Measurements from ENCODE around the gene NACA. TPM values are rescaled to one million over a fixed set of nuclear protein-coding genes. Genes with fewer than 3 reads are reported as not detected.
"Not testable (repeated sequence)": the region's sequence is repeated elsewhere in the genome, so short reads cannot be mapped to it uniquely, and the experiment has no call there.

Gene NACA
- total RNA-seq, 2 experiments from 2014 or later, result 948 to 969 TPM

GRCh38 chr12:56713345-56713744 lies 11.8 kb downstream of the NACA start:
- CTCF ChIA-PET, result interaction anchor here (0.6 kb wide), 1 partner anchor 21 kb away, joined by 4 read pairs; no protein-coding TSS in a partner anchor
- POLR2A ChIA-PET, result no interaction called here

GRCh38 chr12:56709759-56710376 lies 15.2 kb downstream of the NACA start:
- POLR2A ChIA-PET, result no interaction called here
- CTCF ChIA-PET, result interaction anchor here (0.7 to 1.0 kb wide), 3 partner anchors 9 to 278 kb away, joined by 3 to 4 read pairs (median 3); no protein-coding TSS in a partner anchor

- CTCF ChIA-PET, result not testable (repeated sequence)
- POLR2A ChIA-PET, result interaction anchor here (0.6 kb wide), 1 partner anchor 68 kb away, joined by 4 read pairs; no protein-coding TSS in a partner anchor
Observed at GRCh38 chr12:56704522-56704921, 20.6 kb downstream of the NACA start.

- CTCF ChIA-PET, result interaction anchor here (0.8 to 1.7 kb wide), 2 partner anchors 11 to 43 kb away, joined by 3 read pairs; no protein-coding TSS in a partner anchor
Observed at GRCh38 chr12:56699020-56699661, 26.0 kb downstream of the NACA start.

GRCh38 chr12:56695327-56696101 lies 29.6 kb downstream of the NACA start:
- ChIA-PET POLR2A (no interaction called here), CTCF (no interaction called here)

More at GRCh38 chr12:56699020-56699661, 26.0 kb downstream of the NACA start:
- POLR2A ChIA-PET, result no interaction called here

GRCh38 chr12:56694161-56694560 lies 30.9 kb downstream of the NACA start:
- POLR2A ChIA-PET, result interaction anchor here (1.1 kb wide), 1 partner anchor 9 kb away, joined by 5 read pairs; no protein-coding TSS in a partner anchor
- CTCF ChIA-PET, result interaction anchor here (0.6 kb wide), 1 partner anchor 86 kb away, joined by 3 read pairs; no protein-coding TSS in a partner anchor

GRCh38 chr12:56688846-56689109 lies 36.3 kb downstream of the NACA start:
- CTCF ChIA-PET, result interaction anchor here (0.5 to 3.8 kb wide), 5 partner anchors 28 to 735 kb away, joined by 3 to 19 read pairs (median 4); no protein-coding TSS in a partner anchor
- POLR2A ChIA-PET, result interaction anchor here (0.6 to 2.9 kb wide), 10 partner anchors 11 to 121 kb away, joined by 3 to 30 read pairs (median 8); partner anchors contain the start of genes ATP5F1B, BAZ2A and NACA

- ChIA-PET CTCF (interaction anchor here (0.5 to 3.8 kb wide), 5 partner anchors 30 to 736 kb away, joined by 3 to 19 read pairs (median 3); no protein-coding TSS in a partner anchor), POLR2A (interaction anchor here (0.5 to 2.9 kb wide), 13 partner anchors 9 to 63 kb away, joined by 3 to 30 read pairs (median 6); partner anchors contain the start of genes ATP5F1B, BAZ2A and NACA)
Observed at GRCh38 chr12:56688129-56688845, 36.8 kb downstream of the NACA start, which contains the start of gene PTGES3. Gene PTGES3, minus strand, starts transcription at chr12:56688284. Its CDS starts 285 bp downstream, at chr12:56687999.

- CTCF ChIA-PET, result interaction anchor here (1.4 to 3.8 kb wide), 3 partner anchors 35 to 52 kb away, joined by 3 to 19 read pairs (median 4); no protein-coding TSS in a partner anchor
Observed at GRCh38 chr12:56687223-56688128, 37.6 kb downstream of the NACA start.

GRCh38 chr12:56684745-56685359 lies 40.2 kb downstream of the NACA start:
- CTCF ChIA-PET, result interaction anchor here (0.6 to 3.8 kb wide), 5 partner anchors 15 to 678 kb away, joined by 3 to 19 read pairs (median 3); no protein-coding TSS in a partner anchor
- POLR2A ChIA-PET, result interaction anchor here (0.6 to 3.3 kb wide), 10 partner anchors 9 to 427 kb away, joined by 3 to 36 read pairs (median 6); partner anchors contain the start of genes ATP5F1B and NACA

More at GRCh38 chr12:56687223-56688128, 37.6 kb downstream of the NACA start:
- POLR2A ChIA-PET, result interaction anchor here (0.5 to 2.9 kb wide), 12 partner anchors 8 to 64 kb away, joined by 3 to 30 read pairs (median 8); partner anchors contain the start of genes ATP5F1B, BAZ2A and NACA

GRCh38 chr12:56682323-56682722 lies 42.8 kb downstream of the NACA start:
- POLR2A ChIA-PET, result interaction anchor here (0.8 kb wide), 1 partner anchor 46 kb away, joined by 3 read pairs; no protein-coding TSS in a partner anchor
- CTCF ChIA-PET, result interaction anchor here (0.7 kb wide), 1 partner anchor 38 kb away, joined by 3 read pairs; no protein-coding TSS in a partner anchor

- POLR2A ChIA-PET, result interaction anchor here (0.6 to 1.1 kb wide), 3 partner anchors 8 to 51 kb away, joined by 3 to 11 read pairs (median 6); partner anchors contain the start of gene PTGES3
- CTCF ChIA-PET, result interaction anchor here (0.5 to 2.9 kb wide), 2 partner anchors 44 to 497 kb away, joined by 3 to 11 read pairs; no protein-coding TSS in a partner anchor
Observed at GRCh38 chr12:56679883-56680575, 45.1 kb downstream of the NACA start.

GRCh38 chr12:56678852-56679251 lies 46.2 kb downstream of the NACA start:
- ChIA-PET POLR2A (interaction anchor here (0.5 to 1.5 kb wide), 3 partner anchors 9 to 46 kb away, joined by 3 to 5 read pairs (median 4); partner anchors contain the start of genes NACA and PTGES3), CTCF (interaction anchor here (0.6 to 2.9 kb wide), 2 partner anchors 19 to 43 kb away, joined by 3 to 11 read pairs; no protein-coding TSS in a partner anchor)

GRCh38 chr12:56677680-56678079 lies 47.4 kb downstream of the NACA start:
- CTCF ChIA-PET, result interaction anchor here (1.1 to 2.9 kb wide), 2 partner anchors 42 to 322 kb away, joined by 3 to 11 read pairs; no protein-coding TSS in a partner anchor
- POLR2A ChIA-PET, result interaction anchor here (0.6 to 1.0 kb wide), 4 partner anchors 11 to 80 kb away, joined by 3 to 14 read pairs (median 4); partner anchors contain the start of gene PTGES3

- ChIA-PET POLR2A (interaction anchor here (0.6 to 1.0 kb wide), 4 partner anchors 11 to 80 kb away, joined by 3 to 14 read pairs (median 4); partner anchors contain the start of gene PTGES3), CTCF (interaction anchor here (0.9 to 2.9 kb wide), 3 partner anchors 18 to 322 kb away, joined by 3 to 11 read pairs (median 4); no protein-coding TSS in a partner anchor)
Observed at GRCh38 chr12:56676851-56677580, 48.1 kb downstream of the NACA start.
